Suppressor macrophage treated with lipopolysaccharide for 1 hour (primary cell): ENCODE data around the gene RASGRP2.

Experiments used
- DNase-seq, 3 donors: peaks; one replicate each; pipeline ENCODE4 v3.0.0-alpha.2; 2020 to 2022

RASGRP2 gene

DNA sequence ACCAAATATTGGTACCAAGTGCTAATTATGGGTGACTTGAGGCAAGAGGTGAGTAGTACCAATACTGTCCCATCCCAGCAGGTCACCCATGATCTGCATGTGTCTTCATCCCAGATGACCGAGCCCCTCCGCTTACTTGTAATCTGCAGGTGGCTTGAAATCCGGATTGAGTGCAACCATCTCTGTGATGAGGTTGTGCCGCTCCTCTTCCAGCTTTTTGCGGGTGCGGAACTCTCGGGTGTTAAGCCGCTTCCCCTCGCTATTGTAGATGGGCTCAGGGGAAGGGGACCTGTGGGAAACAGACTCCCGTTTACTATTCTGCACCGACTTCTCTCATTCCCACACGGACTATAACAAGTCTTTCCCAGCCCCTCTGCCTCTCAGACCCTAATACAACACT is 26.2 kb upstream of the RASGRP2 start:
- DNase-seq, result no peak

DNA sequence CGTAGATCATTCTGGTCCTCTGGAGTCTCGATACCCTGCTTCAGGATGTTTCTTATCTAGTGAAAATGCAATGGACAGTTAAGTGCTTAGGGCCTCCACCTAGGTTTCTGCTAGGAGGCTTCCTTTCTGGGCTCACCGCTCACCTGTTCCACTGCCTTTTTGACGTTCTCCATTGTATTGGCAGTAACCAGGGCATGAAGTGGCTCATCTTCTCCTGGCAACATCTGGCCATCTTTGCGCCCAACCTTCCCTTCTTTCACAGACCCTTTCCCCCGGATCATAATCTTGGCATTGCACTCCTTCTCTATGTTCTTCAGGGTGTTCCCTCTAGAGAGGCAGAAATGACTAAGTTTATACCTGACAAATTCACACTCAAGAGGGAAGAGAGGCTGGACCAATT is 25.3 kb upstream of the RASGRP2 start:
- no peak for DNase-seq

DNA sequence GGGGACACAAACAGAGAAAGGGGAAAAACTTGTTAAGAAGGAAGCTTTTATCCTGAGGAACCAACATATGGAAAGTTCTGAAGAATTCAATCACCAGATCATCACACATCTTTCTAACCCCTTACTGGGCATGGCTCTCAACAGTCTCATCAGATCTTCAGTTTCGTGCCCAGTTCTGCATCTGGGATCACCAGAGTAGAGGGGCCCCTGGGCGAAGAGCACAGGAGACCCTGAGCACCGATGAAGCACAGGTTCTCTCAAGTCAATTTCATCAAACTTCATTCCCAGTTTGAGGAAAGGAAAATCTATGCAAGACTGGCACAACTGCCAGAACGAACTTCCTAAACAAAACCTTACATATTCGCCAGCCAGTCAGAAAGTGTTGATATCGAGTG is 24.4 kb upstream of the RASGRP2 start:
- DNase-seq, result no peak

DNA sequence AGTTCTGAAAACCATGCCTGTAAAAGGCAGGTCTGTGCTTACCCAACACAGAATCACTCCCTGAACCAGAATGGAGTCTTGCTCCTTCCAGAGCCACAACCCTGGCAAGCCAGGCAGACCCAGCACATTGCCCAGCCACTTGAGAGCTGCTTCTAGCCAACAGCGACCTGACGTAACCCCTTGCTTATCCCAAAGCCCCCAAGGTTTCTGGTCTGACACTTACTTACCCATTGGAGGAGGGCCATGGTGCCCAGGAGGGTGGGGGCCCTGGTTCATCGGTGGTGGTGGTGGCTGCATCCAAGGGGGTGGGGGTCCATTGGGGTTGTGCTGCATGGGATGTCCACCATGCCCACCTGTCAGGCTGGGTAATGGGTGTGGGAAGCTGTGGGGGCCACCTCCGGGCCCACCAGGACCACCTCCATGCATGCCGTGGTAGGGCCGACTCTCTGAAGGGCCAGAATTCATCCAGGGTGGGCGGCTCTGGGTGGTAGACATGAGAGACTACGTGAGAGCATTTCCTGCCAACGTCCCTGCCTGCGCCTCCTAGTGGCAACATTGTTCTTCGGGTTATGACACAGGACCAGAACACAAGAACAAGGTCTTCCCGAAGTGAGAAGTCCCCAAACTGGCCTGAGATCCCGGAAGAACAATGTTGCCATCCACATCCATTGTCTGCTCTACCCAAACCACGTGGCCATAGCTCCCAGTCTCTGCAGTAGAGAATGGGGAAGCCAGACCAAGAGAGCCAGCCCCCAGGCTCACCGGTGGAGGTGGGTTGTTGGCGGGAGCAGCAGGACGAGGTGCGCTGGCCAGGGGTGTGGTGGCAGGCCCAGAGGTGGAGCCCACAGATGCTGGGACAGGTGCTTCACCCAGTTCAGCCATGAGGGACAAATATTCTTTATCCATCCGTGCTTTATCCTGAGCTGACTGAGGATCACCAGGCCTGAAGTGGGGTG is 23.7 kb upstream of the RASGRP2 start:
- peak; percentile 78 to 93 (median 86) for DNase-seq

DNA sequence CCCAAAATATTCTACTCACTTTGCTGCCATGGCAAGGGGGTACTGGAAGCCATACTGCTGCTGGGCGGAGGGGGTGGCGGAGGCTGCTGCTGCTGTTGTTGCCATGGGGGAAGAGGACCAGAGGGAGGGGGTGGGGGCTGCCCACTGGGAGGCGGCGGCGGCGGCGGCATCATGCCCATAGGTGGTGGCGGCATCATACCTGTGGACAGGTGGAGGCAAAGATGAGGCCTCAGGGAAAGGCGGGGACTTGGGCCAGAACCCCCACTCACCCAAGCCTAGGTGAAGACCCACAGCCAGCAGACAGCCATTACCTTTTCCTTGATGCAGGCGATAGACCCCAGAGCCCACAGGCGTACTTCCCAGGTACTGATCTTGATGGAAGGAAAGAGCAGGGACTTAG is 22.9 kb upstream of the RASGRP2 start:
- DNase-seq, result no peak

DNA sequence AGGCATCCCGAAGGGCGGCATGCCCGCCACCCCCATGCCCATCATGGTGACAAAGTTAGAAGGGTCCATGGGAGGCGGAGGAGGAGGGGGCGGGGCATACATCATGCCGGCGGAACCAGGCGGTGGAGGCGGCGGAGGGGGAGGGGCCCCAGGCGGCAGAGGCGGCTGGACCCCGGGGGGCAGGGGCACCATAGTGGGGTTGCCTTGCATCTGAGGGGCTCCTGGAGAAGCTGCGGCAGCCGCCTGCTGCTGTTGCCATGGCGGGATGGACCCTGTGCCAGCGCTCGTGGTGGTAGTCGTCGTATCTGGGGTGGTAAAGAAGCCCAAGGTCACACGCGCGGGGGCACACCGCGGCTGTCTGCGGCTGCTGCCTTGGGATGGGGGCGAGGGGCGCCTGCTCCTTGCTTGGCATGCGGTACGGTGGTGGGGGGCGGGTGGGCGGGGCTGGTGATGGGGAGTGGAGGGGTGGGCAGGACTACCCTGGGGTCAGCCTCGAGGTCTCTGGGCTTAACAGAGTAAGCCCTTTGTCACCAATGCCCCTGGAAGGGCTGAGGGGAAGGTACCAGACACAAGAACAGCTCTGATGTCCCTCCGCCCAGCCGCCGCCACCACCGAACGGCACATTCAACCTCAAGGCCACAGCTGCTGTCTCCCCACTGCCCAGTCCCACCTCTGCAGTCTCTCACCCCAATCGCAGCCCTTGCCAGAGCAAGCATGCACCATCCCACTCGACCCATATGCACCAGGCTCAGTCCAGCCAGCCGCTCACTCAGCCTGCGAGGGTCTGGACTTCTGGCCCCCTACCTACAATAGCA is 22.1 kb upstream of the RASGRP2 start:
- DNase-seq, result no peak

DNA sequence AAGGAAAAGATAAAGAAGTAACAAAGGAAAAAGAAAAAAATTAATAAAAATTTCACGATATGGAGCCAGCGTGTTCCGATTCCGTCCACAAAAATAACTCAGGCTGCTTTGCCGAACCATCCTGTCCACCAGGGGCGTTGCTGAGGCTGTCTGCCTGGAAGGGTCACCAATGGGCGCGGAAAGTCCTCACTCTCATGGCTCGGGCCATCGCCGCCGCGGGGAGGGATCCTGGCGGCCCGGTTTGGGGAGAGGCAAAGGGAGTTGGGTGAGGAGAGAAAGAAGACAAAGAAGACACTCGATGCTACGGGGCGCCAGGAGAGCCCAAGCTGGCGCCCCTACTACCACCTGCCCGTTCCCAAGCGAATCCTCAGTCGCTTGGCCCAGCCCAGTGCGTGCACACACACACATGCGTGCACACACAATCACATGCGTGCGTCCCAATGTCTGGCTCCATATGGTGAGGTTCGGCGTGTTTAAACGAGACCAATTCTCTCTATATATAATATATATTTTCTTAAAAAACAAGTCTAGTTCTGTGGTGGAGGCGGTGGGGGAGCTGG is 21.4 kb upstream of the RASGRP2 start:
- no peak for DNase-seq

DNA sequence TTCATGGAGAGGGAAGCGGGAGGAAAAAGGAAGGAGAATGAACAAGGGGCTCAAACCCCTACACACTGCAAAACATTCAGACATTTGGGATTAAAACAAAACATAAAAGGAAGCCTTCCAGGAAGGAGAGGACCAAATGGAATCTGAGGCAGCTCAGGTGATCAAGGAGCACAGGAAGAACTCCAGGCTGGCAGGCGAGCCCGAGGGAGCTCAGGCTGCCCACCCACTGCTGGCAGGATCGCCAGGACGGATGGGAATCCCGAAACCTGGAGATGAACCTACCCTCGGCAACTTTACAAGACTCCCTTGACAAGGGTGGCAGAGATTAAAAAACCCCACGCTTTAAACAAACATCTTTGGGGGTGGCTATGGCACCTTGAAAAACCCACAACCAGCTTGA is 20.8 kb upstream of the RASGRP2 start:
- DNase-seq, result no peak

DNA sequence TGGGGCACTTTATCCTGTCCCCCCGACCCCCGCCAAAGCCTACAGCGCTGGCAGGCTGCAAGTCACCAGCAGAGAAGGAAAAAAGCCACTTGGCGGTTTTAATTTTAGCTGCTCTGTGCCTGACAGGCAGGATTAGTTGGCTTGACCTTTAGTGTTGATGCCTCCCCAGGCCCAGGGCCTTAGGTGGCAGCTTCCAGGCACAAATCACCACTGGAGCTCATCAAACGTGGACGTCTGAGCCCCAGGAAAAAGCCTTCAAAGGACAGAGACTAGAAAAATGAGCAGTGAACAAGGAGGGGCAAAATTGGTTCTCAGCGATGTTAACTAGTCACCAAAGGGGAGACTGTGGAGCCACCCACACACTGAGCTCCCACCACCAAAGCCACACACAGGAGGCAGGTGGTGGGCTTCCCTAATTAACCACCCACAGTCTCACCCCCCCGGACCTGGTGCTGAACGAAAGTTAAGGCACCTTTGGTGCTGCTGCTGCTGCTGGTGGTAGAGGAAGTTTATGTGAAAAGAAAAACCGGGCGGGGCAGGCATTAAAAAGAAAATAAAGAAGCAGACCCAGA is 20.2 kb upstream of the RASGRP2 start:
- DNase-seq, result no peak

DNA sequence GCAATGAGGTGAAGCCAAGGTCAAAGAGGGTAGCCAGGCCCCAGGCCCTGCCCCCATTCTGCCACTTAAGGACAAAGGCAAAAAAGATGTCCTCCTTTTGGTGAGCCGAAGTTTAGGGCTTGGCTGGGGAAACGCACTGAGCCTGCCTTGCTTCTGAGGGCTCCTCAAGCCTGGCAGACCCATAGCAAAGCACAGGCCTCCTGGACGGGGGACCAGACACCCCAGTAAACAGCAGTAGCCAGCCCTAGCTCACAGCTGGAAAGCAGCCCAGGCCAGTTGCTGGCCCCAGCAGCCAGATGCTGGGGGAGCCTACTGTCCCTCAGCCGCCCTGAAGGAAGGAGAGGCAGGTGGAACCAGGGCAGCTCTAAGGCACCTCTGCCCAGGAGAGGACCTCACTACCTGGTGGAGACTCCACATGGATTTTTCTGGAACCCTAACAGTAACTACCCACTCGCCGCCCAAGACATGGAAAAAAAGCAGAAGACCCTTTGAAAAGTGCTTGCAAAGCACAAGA is 19.6 kb upstream of the RASGRP2 start:
- DNase-seq, result no peak

DNA sequence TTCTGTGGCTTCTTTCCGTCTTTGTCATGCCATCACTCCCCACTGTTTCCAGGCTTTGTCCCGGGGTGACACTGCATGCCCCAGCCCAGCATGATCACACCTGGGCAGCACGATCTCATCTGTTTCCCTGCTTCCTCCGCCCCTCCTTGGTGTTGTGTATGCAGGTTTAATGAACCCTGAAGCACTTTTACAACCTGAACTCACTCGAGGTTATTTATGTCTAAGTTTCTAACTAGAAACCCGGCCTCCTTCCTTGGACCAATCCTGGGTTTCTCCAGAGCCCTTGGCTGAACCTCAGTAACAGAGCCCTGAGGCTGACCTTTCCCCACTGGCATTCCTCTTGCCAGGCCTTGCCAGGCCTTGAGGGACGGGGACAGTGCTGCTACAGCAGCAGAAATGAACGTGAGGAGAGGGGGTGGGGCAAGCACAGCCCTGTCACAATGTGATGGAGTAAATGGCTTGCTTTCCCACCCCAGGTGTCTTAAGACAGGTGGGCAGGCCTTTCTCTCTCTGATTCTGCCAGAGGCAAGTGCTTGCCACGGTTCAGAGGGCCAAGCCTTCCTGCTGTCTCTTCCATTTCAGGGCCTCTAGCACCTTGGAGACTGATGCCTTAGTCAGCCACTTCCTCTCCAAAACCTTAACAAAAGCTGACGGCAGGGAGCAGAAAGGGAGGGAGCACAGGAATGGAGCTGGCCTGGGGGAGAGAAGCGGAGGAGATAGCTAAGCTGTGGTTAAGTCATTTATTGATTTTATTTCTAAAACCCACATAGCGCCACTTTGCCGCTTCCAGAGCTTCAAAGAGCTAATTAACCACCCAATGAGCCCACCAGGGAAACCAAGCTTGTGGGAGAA is 19.0 kb upstream of the RASGRP2 start:
- DNase-seq, result no peak

DNA sequence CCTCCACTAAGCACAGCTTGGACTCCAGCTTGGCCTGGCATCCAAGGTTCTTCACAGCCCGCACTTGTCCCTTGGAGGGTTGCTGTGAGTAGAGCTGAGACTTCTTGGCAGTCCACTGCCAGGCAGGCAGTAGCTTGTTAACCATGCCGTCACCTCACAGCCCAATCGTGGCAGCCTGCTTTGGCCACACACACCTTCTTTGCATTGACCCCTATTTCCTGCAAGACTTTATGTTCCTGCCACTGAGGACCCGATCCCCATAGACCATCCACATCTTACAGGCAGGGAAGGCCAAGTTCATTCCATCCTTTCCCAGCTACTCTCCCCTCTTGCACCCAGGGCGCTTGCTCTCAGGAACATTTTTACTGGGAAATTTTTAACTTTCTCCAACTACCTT is 18.3 kb upstream of the RASGRP2 start:
- no peak for DNase-seq

DNA sequence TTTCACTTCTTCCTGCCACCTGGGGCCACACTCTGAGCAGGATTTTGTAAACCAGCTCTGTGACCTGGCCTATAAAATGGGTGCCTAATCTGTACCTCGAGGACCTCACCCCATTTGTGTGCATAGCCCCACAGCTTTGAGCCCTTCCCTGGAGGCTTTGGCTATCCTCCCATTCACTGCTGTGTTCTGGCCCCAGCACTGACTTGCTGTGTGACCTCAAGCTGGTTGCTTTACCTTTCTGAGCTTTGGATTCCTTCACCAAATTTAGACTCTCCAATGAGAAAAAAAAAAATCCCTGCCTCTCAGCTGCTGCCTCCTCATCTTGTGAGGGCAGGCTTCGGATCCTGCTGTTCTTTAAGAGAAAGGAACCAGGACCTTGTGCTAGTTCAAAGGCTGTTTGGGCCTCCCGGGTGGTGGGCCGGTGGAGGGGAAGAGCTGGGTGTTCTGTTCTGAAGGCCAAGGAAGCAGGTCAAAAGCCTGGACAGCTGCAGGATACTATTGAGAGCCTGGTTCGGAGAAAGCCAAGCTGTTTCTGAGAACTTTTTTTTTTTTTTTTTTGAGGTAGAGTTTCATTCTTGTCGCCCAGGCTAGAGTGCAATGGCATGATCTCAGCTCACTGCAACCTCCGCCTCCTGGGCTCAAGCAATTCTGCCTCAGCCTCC is 16.9 kb upstream of the RASGRP2 start:
- no peak for DNase-seq

DNA sequence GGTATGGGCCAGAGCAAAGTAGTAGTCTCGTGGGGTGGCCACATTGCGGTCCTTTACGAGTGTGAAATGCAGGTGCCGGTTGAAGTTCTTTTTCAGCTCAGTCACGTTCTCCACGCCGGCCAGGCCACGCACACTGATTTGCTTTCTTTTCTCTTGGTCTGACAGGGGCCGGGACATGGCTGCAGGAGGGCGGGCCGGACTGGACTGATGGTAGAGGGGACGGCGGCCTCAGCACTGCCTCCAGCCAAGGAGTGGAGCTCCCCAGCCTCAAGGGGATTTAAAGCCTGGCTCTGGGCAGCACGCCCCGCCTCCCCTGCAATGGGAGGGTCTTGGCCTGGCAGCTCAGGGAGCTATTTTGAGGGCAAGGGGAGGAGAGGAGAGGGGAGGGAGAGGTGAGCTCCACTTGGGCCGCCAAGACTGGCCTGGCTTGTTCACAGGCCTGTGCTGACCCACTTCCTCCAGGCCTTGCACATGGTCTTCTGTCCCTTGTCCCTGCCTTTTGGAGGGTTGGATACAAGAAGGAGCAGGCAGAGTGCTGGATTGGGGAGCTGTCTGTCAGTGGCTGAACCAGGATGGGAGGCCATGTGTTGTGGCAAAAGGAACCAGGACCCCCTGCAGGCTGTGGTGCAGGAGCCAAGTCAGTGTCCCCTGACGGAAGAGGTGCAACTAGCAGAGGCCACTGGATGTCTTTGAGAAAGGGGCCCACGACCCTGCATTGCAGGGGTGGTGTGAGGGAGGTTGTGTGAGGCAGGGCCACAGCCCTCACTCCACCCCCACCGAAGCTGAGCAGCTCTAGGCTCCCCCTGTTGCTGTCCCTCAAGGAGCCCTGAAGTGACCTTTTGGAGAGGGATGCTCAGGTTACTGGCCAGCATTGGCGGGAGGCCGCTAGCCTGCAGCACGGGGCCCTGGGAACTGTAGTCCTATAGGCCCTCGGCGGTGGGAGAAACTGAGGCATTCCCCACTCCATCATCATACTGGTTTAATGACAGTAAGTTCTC is 16.1 kb upstream of the RASGRP2 start, which contains the start of gene PYGM:
Gene PYGM, minus strand, starts transcription at position 253 of the 998 bp plus-strand sequence. Its CDS starts 76 bp downstream, at position 177.
- DNase-seq, result no peak

DNA sequence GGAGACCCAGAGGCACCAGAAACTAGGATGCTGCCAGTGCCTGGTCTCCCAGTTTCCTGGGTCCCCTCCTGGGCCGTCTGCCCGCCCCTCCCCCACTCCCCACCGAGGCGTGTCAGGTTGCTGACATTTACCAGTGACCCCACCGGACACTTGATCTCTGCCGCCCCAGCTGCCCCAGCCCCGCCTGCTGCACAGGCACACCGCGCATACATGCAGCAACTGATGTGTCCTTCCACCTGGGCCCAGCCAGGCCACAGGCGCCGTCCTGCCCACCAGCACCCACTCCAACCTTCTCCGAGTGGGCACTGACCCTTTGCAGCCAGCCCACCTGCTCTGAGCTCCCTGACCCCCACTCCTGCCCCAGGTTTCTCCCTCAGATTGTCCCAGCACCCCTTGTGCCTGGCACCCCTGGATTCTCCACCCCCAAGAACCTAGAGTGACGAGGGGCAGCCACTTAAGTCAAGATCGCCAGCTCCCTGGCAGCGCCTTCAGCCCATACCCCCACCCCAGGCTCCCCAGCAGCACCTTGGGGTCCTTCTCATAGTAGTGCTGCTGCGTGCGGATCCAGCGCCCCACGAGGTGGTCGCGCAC is 15.3 kb upstream of the RASGRP2 start:
- DNase-seq, result no peak

DNA sequence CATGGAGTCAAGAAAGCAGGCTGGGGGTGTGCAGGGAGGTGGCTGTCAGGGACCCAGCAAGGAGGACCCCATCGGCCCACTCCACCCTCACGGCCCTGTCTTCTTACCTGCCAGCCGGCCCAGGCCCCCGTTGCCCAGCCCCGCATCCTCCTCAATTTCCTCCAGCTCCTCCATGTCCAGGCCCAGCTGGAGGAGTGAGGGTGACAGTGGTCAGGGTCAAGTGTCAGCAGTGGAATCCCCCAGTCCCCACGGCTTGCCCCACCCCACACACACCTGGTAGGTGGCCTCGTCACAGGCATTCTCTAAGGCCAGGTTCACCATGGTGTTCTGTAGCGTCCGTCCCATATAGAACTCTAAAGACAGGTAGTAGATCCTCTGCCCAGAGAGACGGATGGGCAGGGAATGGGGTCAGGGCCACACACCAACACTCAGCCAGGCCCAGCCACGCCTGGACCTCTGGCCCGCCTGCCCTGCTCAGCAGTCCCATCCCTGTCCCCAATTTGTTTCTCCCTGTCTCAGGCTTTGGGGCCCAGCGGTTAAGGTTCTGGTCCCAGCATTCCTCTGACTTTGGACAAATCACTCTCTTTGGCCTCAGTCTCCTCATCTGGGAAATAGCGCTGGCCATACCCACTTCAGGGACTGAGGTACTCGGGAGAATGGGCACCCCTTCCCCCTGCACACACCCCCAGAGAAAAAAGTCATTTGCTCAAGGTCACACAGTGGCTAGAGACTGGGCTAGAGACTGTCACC is 14.6 kb upstream of the RASGRP2 start:
- no peak for DNase-seq

DNA sequence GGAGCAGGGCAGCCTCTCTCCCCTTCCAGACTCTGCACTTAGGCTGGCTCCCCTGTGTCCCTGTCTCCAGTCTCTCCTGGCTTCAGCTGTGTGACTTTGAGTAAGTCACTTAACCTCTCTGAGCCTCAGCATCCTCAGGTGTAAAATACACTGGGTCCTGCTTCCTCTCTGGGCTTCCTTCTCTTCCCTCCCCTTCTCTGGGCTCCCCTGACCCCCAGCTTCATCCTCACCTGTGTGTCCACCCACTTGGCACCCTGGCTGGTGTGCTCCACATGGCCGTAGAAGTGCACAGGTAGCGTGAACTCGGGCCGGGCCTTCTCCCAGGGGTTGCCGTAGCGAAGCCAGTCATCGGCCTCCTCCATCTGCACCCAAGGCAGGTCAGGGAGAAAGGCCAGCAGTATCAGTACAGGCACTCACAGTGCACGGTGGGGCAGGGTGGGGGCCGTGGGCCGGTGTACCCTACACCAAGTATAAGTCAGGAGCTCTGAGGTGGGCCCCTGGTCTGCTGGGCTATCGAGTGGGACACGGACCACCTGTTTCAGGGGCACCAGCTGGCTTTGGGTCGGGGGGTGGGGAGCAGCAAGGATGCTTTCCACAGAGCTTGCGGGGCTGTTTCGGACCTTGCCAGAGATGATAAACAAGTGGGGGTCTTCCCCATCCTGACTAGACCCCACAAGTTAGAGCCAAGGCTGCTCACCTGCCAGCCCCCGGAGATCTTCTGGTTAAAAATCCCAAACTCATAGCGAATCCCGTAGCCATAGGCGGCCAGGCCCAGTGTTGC is 13.8 kb upstream of the RASGRP2 start:
- no peak for DNase-seq
